Lower leg skin (tissue), 4 donors: ENCODE measurements around the gene CTNNA2. TPM values are rescaled to one million over a fixed set of nuclear protein-coding genes. Genes with fewer than 3 reads are reported as not detected.

ENCODE experiments used
- DNase-seq, 2 donors: peaks; one replicate each; pipeline ENCODE4 v3.0.0-alpha.2; 2019; ENCODE audit warnings: low spot score in 2 of 2
- H3K4me3 ChIP-seq: fragments of 200-600 bp; sonication (generic); 2 replicates; pipeline ENCODE4 v1.5.1; 2017; ENCODE audit warnings: mild to moderate bottlenecking, low read depth; ENCODE audit not compliant: poor library complexity, severe bottlenecking
- POLR2A ChIP-seq, 2 donors: fragments of 450-650 bp; IDR thresholded peaks; one replicate each; pipeline ENCODE4 v1.6.1; 2016 to 2017; ENCODE audit warnings: antibody characterized with exemption in 2 of 2, mild to moderate bottlenecking in 1 of 2, moderate library complexity in 1 of 2
- WGBS, 2 donors: methylation state at CpG; one replicate each; pipeline ENCODE4 v1.1.5; 2018; 5-methylcytosine and 5-hydroxymethylcytosine counted together
- intact Hi-C: fragments of 100-400 bp; cut with DNase I; formaldehyde crosslinking; loops from one replicate; pipeline ENCODE4 v1.15.0; 2023; ENCODE audit warnings: low total_unique reads
- total RNA-seq, 4 donors: library from RNA; depleted of rRNA; stranded (reverse); fragments of >200 nt; gene quantifications; one replicate each; pipeline ENCODE4 v1.1.0, GENCODE V29; 2016
- TF ChIP-seq, protein P1 (sequence below), 3 donors: fragments of 450-650 bp; IDR thresholded peaks; one replicate each; pipeline ENCODE4 v1.5.1; 2016; ENCODE audit warnings: antibody characterized with exemption in 3 of 3, mild to moderate bottlenecking in 3 of 3, moderate library complexity in 2 of 3

Gene CTNNA2
- total RNA-seq, 4 donors from 2014 or later = not detected

DNA sequence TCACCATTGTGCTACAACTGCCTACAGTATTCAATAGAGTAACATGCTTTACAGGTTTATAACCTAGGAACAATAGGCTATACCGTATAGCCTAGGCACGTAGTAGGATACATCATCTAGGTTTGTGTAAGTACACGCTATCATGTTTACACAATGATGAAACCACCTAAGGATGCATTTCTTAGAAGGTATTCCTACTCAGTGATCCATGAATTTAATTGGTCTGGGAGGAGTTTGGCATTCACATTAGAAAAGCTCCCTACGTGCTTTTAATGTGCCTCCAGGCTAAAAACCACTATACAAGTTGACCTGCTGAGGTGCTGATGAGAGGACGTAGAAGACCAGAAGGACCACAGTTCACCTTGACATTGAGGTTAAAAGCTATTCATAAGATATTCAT is 946.2 kb downstream of the CTNNA2 start:
- no peak for DNase-seq
- WGBS, 2 donors = 63% methylated on average over 5 of the region's 5 CpGs
- no peak for TF ChIP-seq POLR2A (IDR thresholded peaks at IDR 0.05)
- TF ChIP-seq, protein P1, sequence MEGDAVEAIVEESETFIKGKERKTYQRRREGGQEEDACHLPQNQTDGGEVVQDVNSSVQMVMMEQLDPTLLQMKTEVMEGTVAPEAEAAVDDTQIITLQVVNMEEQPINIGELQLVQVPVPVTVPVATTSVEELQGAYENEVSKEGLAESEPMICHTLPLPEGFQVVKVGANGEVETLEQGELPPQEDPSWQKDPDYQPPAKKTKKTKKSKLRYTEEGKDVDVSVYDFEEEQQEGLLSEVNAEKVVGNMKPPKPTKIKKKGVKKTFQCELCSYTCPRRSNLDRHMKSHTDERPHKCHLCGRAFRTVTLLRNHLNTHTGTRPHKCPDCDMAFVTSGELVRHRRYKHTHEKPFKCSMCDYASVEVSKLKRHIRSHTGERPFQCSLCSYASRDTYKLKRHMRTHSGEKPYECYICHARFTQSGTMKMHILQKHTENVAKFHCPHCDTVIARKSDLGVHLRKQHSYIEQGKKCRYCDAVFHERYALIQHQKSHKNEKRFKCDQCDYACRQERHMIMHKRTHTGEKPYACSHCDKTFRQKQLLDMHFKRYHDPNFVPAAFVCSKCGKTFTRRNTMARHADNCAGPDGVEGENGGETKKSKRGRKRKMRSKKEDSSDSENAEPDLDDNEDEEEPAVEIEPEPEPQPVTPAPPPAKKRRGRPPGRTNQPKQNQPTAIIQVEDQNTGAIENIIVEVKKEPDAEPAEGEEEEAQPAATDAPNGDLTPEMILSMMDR (IDR thresholded peaks at IDR 0.05) = no peak
- H3K4me3 ChIP-seq = no peak overlapping the region
- intact Hi-C loops = no loop called here

DNA sequence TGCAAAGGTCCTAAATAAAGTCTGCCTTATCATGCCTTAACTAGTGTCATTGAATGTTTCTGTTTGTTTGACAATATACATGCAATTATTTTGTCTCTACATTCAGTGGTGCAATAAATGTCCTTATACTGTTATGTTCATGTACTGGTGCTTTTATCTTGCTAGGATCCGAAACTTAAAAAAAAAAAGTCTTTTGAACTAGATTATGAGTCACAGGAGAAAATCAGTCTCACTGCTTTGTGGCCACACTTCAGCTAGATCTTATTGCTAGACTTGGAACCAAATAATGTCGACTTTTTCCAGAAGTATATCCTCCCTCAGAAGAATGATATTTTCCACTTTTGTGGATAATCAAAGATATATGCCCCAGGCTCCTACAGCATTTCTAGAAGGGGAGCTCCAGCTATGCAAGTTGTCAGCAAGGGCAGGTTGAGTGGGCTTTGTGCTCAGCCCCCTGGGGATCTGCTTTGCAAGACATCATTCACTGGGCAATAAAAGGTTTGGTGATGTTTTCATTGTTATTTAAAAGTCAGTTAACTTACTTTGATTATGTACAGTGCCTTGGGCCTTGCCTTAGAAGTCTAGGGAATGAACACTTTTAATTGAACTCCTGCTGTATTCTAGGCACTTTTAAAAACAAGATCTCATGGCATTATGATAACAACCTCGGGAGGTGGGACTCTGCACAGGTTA is 948.8 kb downstream of the CTNNA2 start:
- intact Hi-C loops = no loop called here

DNA sequence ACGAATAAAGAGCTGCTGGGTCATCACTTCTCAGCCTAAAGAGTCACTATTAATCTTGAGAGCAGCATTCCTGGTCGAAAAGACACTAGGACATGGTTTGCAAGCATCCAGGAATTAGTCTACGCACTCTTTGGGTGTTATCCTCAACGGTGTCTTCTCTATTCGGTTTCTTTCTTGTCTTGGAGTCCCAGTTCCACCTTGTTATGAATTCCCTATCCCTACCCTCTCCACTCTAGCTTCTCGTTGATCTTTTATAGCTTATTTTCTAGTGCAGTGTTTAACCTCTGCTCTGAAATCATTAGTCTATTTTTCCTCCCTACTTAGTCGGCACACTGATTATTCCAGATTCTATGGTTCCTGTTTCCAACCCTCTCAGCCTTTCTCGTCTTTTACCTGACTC is 949.8 kb downstream of the CTNNA2 start:
- WGBS, 2 donors = 72 to 77% methylated on average over 8 of the region's 8 CpGs
- DNase-seq = no peak
- TF ChIP-seq POLR2A (IDR thresholded peaks at IDR 0.05) = no peak
- TF ChIP-seq, protein P1 (IDR thresholded peaks at IDR 0.05) = no peak
- no peak overlapping the region for H3K4me3 ChIP-seq
- intact Hi-C loops = no loop called here

More for the DNA sequence above, 948.8 kb downstream of the CTNNA2 start:
- 42 to 49% methylated on average over 3 of the region's 3 CpGs for WGBS, 2 donors
- TF ChIP-seq, protein P1 (IDR thresholded peaks at IDR 0.05) = no peak
- TF ChIP-seq POLR2A (IDR thresholded peaks at IDR 0.05) = no peak
- no peak overlapping the region for H3K4me3 ChIP-seq
- DNase-seq = no peak

DNA sequence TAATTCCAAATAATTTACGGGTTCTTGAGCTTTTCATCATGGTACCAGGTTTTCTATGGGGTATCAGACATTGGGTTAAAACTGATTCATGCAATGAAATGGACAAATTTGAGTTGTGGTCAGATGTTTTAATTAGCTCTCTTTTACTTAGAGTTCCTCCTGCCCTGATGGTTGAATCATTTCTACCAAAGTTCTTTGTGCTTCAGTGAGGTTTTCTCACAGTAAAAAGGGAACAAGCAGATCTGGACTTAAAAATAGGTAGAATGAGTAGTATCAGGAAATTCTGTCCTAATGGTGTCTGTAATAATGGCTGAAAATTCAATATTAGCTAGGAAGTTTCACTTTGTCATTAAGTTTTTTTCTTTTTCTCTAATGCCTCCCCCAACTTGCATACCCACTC is 951.4 kb downstream of the CTNNA2 start:
- TF ChIP-seq, protein P1 (IDR thresholded peaks at IDR 0.05) = no peak
- no peak for TF ChIP-seq POLR2A (IDR thresholded peaks at IDR 0.05)
- no peak overlapping the region for H3K4me3 ChIP-seq
- 0 to 81% methylated on average over 1 of the region's 1 CpG for WGBS, 2 donors
- intact Hi-C loops = no loop called here
- DNase-seq = no peak

DNA sequence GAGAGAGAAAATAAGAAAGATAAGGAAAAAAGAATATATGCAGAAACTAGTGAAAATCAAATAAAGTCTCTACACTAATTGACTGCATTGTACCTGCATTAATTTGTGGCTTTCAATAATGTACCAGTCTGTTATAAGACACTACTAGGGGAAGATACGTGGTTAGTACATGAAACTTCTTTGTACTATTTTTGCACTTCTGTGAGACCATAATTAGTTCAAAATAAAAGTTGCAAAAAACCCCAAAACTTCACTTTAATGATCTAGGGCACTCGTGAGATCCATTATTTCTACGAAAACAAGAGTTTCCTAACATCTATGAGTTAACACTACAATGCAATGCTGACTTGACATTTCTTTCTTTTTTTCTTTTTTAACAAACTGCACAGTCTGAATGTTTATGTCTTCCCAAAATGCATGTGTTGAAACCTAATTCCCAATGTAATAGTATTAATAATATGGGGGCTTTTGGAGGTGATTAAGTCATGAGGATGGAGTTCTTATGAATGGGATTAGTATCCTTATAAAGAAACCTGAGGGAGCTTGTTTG is 954.5 kb downstream of the CTNNA2 start:
- TF ChIP-seq, protein P1 (IDR thresholded peaks at IDR 0.05) = no peak
- TF ChIP-seq POLR2A (IDR thresholded peaks at IDR 0.05) = no peak
- WGBS, 2 donors = 76 to 88% methylated on average over 3 of the region's 3 CpGs
- no peak overlapping the region for H3K4me3 ChIP-seq
- intact Hi-C loops = no loop called here
- no peak for DNase-seq
